HCT116 (cell line): ENCODE data around the gene SSC4D. TPM values are rescaled to one million over a fixed set of nuclear protein-coding genes. Genes with fewer than 3 reads are reported as not detected.

Experiments used
- ATAC-seq: fragments of 200-7000 bp; cut with Tn5 transposase; 2 replicates; pipeline ENCODE4 v1.9.1; 2020; ENCODE audit warnings: mild to moderate bottlenecking, moderate library complexity
- BruUV-seq: library from RNA; stranded (reverse); fragments of 400-500 nt; replicated peaks from 2 replicates; lab custom pipeline; 2021; lab: Mats Ljungman, UMichigan
- CTCF ChIA-PET: fragments of 300-600 bp; sonication (Branson Sonifier 250); formaldehyde crosslinking; loops from one replicate; lab custom pipeline; 2021; ENCODE audit warnings: antibody characterized with exemption; lab: Charles Lee
- POLR2A ChIA-PET: fragments of 300-600, 350-600 bp; sonication (Branson Sonifier 250); formaldehyde crosslinking; loops from one replicate; lab custom pipeline; 2021; ENCODE audit warnings: antibody characterized with exemption; lab: Charles Lee
- RAD21 ChIA-PET, 2 experiments: fragments of 300-600 bp; sonication (Branson Sonifier 250); formaldehyde crosslinking; loops; one replicate each; lab custom pipeline; 2023; ENCODE audit warnings: low total read pairs in 2 of 2; ENCODE audit not compliant: uncharacterized antibody in 2 of 2, unreplicated experiment in 2 of 2, low non-redundant PET in 1 of 2; lab: Charles Lee
- DNase-seq: peaks from one replicate; pipeline ENCODE4 v3.0.0-alpha.2; 2010; ENCODE audit warnings: low read depth, low spot score
- H2AFZ ChIP-seq: fragments of 200-600 bp; shearing (Covaris generic), sonication (generic); 2 replicates; pipeline ENCODE4 v1.6.1; 2017; ENCODE audit warnings: low read depth, mixed run types, mixed read lengths, antibody characterized with exemption, low read length; ENCODE audit not compliant: poor library complexity, severe bottlenecking
- H3K27ac ChIP-seq: 2 replicates; pipeline ENCODE4 v1.5.1; 2012; ENCODE audit warnings: low read depth, low read length
- H3K27me3 ChIP-seq: fragments of 200-600 bp; sonication (generic); 2 replicates; pipeline ENCODE4 v1.6.1; 2016; ENCODE audit warnings: mixed run types, low read length, mixed read lengths; ENCODE audit not compliant: insufficient read depth
- H3K36me3 ChIP-seq, 2 experiments: fragments of 200-500 bp in 1 of 2; fragments of 200-600 bp in 1 of 2; sonication (Bioruptor generic) in 1 of 2; sonication (generic) in 1 of 2; 2 replicates each; pipeline versions ENCODE4 v1.5.1 to v1.6.1; 2014 to 2016; ENCODE audit warnings: low read length in 2 of 2, inconsistent platforms in 1 of 2, mixed read lengths in 1 of 2, mixed run types in 1 of 2; ENCODE audit not compliant: insufficient read depth in 2 of 2, control insufficient read depth in 1 of 2
- H3K4me1 ChIP-seq, 2 experiments: fragments of 200-600 bp in 1 of 2; sonication (generic) in 1 of 2; 2 replicates each; pipeline versions ENCODE4 v1.5.1 to v1.6.1; 2012 to 2017; ENCODE audit warnings: low read length in 2 of 2, inconsistent platforms in 1 of 2, mild to moderate bottlenecking in 1 of 2, mixed read lengths in 1 of 2, mixed run types in 1 of 2, moderate library complexity in 1 of 2; ENCODE audit not compliant: insufficient read depth in 2 of 2, control insufficient read depth in 1 of 2
- H3K4me2 ChIP-seq: fragments of 200-600 bp; sonication (generic); 2 replicates; pipeline ENCODE4 v1.6.1; 2017; ENCODE audit warnings: mixed run types, low read length, mixed read lengths
- H3K4me3 ChIP-seq, 2 experiments: fragments of 200-600 bp in 1 of 2; sonication (generic) in 1 of 2; replicated peaks in 1 of 2; 2 replicates each; pipeline ENCODE4 v1.5.1; 2011 to 2016; ENCODE audit warnings: low read length in 2 of 2, control low read depth in 1 of 2, low read depth in 1 of 2, mild to moderate bottlenecking in 1 of 2, mixed read lengths in 1 of 2, mixed run types in 1 of 2
- H3K79me2 ChIP-seq: fragments of 200-600 bp; sonication (generic); 2 replicates; pipeline ENCODE4 v1.6.1; 2017; ENCODE audit warnings: mild to moderate bottlenecking, mixed run types, low read length, moderate library complexity, mixed read lengths; ENCODE audit not compliant: insufficient read depth
- H3K9ac ChIP-seq: fragments of 200-600 bp; sonication (generic); 2 replicates; pipeline ENCODE4 v1.6.1; 2016; ENCODE audit warnings: low read length, mixed read lengths
- H3K9me2 ChIP-seq: fragments of 200-600 bp; sonication (generic), shearing (Covaris generic); 2 replicates; pipeline ENCODE4 v1.6.1; 2017; ENCODE audit warnings: mixed run types, mild to moderate bottlenecking, moderate library complexity; ENCODE audit not compliant: insufficient read depth
- H3K9me3 ChIP-seq, 2 experiments: fragments of 200-500 bp in 1 of 2; fragments of 200-600 bp in 1 of 2; sonication (Bioruptor generic) in 1 of 2; sonication (generic) in 1 of 2; 2 replicates each; pipeline ENCODE4 v1.6.1; 2014 to 2017; ENCODE audit warnings: low read length in 2 of 2, mixed read lengths in 2 of 2, inconsistent platforms in 1 of 2, low read depth in 1 of 2, mild to moderate bottlenecking in 1 of 2, mixed run types in 1 of 2, moderate library complexity in 1 of 2; ENCODE audit not compliant: control insufficient read depth in 1 of 2, insufficient read depth in 1 of 2
- H4K20me1 ChIP-seq: fragments of 200-600 bp; sonication (generic), shearing (Covaris generic); 2 replicates; pipeline ENCODE4 v1.6.1; 2017; ENCODE audit warnings: mixed run types, mild to moderate bottlenecking, moderate library complexity; ENCODE audit not compliant: insufficient read depth
- ATF3 ChIP-seq: IDR thresholded peaks from 2 replicates; pipeline ENCODE4 v1.6.1; 2012
- CBX3 ChIP-seq: IDR thresholded peaks from 2 replicates; pipeline ENCODE4 v1.6.1; 2012; ENCODE audit warnings: low read depth
- CEBPB ChIP-seq: IDR thresholded peaks from 2 replicates; pipeline ENCODE4 v1.6.1; 2012; ENCODE audit warnings: low read depth
- EGR1 ChIP-seq: IDR thresholded peaks from 2 replicates; pipeline ENCODE4 v1.6.1; 2012; ENCODE audit warnings: low read depth
- ELF1 ChIP-seq: IDR thresholded peaks from 2 replicates; pipeline ENCODE4 v1.6.1; 2012; ENCODE audit warnings: low read depth, borderline replicate concordance
- EZH2 ChIP-seq: fragments of 200-600 bp; sonication (generic); IDR thresholded peaks from 2 replicates; pipeline ENCODE4 v1.6.1; 2017; ENCODE audit warnings: antibody characterized with exemption, mixed run types
- EZH2phosphoT487 ChIP-seq: fragments of 200-600 bp; IDR thresholded peaks from 2 replicates; pipeline ENCODE4 v1.6.1; 2018; ENCODE audit warnings: antibody characterized with exemption, borderline replicate concordance
- JUND ChIP-seq: IDR thresholded peaks from 2 replicates; pipeline ENCODE4 v1.6.1; 2012
- POLR2AphosphoS5 ChIP-seq: IDR thresholded peaks from 2 replicates; pipeline ENCODE4 v1.6.1; 2011; ENCODE audit warnings: mild to moderate bottlenecking, low read depth, low read length, moderate library complexity
- RAD21 ChIP-seq: IDR thresholded peaks from 2 replicates; pipeline ENCODE4 v1.6.1; 2012; ENCODE audit warnings: low read depth, mild to moderate bottlenecking
- REST ChIP-seq: IDR thresholded peaks from 2 replicates; pipeline ENCODE4 v1.6.1; 2012; ENCODE audit warnings: low read depth
- SP1 ChIP-seq: IDR thresholded peaks from 2 replicates; pipeline ENCODE4 v1.6.1; 2012; ENCODE audit warnings: low read depth
- TCF7L2 ChIP-seq: IDR thresholded peaks from 2 replicates; pipeline ENCODE4 v1.7.0; 2011; ENCODE audit warnings: borderline replicate concordance, inconsistent platforms; ENCODE audit not compliant: insufficient read depth, insufficient read length; ENCODE audit errors: extremely low read depth
- ZNF274 ChIP-seq: fragments of 200-500 bp; sonication (Bioruptor generic); IDR thresholded peaks from 2 replicates; pipeline ENCODE4 v1.6.1; 2014; ENCODE audit warnings: mild to moderate bottlenecking, low read depth, low read length, inconsistent platforms
- intact Hi-C: fragments of 100-400 bp; cut with micrococcal nuclease; formaldehyde crosslinking; loops from 2 replicates; pipeline ENCODE4 v1.10.0; 2022
- total RNA-seq: library from RNA; stranded (reverse); gene quantifications from one replicate; pipeline ENCODE4 v1.2.1, GENCODE V29; 2021; ENCODE audit not compliant: unreplicated experiment
- TF ChIP-seq, protein P1 (sequence below), 3 experiments: fragments of 200-600 bp in 1 of 3; sonication (generic) in 1 of 3; IDR thresholded peaks in 2 of 3; conservative IDR thresholded peaks in 1 of 3; 2 replicates each; pipeline ENCODE4 v1.5.1; 2012 to 2017; ENCODE audit warnings: low read depth in 2 of 3, low read length in 2 of 3, antibody characterized with exemption in 1 of 3, borderline replicate concordance in 1 of 3, control low read depth in 1 of 3, mild to moderate bottlenecking in 1 of 3, mixed read lengths in 1 of 3, mixed run types in 1 of 3, moderate library complexity in 1 of 3; ENCODE audit not compliant: insufficient read depth in 1 of 3

The SSC4D gene
- total RNA-seq, 1 experiment from 2014 or later = 1.1 TPM

GRCh38 chr7:76346097-76346496 is 63.4 kb downstream of the SSC4D start (continued):
- no peak for TF ChIP-seq ELF1
- no peak for TF ChIP-seq CBX3
- no peak for TF ChIP-seq SP1
- TF ChIP-seq ZNF274 = no peak
- TF ChIP-seq, protein P1, sequence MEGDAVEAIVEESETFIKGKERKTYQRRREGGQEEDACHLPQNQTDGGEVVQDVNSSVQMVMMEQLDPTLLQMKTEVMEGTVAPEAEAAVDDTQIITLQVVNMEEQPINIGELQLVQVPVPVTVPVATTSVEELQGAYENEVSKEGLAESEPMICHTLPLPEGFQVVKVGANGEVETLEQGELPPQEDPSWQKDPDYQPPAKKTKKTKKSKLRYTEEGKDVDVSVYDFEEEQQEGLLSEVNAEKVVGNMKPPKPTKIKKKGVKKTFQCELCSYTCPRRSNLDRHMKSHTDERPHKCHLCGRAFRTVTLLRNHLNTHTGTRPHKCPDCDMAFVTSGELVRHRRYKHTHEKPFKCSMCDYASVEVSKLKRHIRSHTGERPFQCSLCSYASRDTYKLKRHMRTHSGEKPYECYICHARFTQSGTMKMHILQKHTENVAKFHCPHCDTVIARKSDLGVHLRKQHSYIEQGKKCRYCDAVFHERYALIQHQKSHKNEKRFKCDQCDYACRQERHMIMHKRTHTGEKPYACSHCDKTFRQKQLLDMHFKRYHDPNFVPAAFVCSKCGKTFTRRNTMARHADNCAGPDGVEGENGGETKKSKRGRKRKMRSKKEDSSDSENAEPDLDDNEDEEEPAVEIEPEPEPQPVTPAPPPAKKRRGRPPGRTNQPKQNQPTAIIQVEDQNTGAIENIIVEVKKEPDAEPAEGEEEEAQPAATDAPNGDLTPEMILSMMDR (IDR thresholded peaks at IDR 0.05 in 2 of 3, conservative IDR thresholded peaks at IDR 0.05 in 1 of 3; ENCODE audit: borderline replicate concordance in 1 of 3, insufficient read depth in 1 of 3, low read depth in 2 of 3, low read length in 2 of 3) = no peak
- no peak for TF ChIP-seq ATF3
- no peak for TF ChIP-seq EGR1
- TF ChIP-seq EZH2 = no peak
- TF ChIP-seq, all 23 proteins: peak for 0

DNA sequence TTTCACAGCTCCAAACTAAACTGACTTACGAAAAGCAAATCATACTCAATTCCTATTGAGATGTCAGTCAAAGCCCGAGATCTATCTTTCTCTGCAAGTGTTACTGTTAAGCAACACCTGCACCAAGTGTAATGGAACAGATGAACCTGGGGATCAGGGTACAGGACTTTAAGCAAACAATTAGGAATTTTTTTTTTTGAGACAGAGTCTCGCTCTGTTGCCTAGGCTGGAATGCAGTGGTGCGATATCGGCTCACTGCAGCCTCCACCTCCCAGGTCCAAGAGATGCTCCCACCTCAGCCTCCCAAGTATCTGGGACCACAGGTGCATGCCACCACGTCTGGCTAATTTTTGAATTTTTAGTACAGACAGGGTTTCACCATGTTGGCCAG is 65.6 kb downstream of the SSC4D start:
- RAD21 ChIA-PET = no interaction called here
- DNase-seq (no peak), ATAC-seq (no peak)
- TF ChIP-seq CEBPB (no peak), TCF7L2 (no peak), RAD21 (no peak), REST (no peak), CBX3 (no peak), SP1 (no peak), POLR2AphosphoS5 (no peak), ZNF274 (no peak), JUND (no peak), EZH2phosphoT487 (no peak)
- Histone ChIP-seq H3K27me3 (no peaks in the 10 kb centered on the region), H3K36me3 (peaks cover 44% of the 10 kb centered on the region in 2 experiments), H3K4me2 (no peak overlapping the region), H2AFZ (no peak overlapping the region), H3K4me3 (no peak overlapping the region), H3K9me3 (no peaks in the 10 kb centered on the region), H3K27ac (no peak overlapping the region), H3K4me1 (peaks cover 15 to 32% of the 10 kb centered on the region in 2 experiments), H3K79me2 (peaks cover 100% of the 10 kb centered on the region), H4K20me1 (peaks cover 21% of the 10 kb centered on the region; the same call in 1 of the 2 replicates), H3K9me2 (no peaks in the 10 kb centered on the region), H3K9ac (no peak overlapping the region)
- intact Hi-C loops = no loop called here
- BruUV-seq = no TSS peak
- CTCF ChIA-PET = no interaction called here
- POLR2A ChIA-PET = no interaction called here
